Activated CD4-positive, alpha-beta T cell treated with anti-CD3 and anti-CD28 coated beads for 1 hour (primary cell): ENCODE results near the gene NIT1.

Experiments
- DNase-seq: peaks from one replicate; pipeline ENCODE4 v3.0.0-alpha.2; 2020

Gene NIT1

GRCh38 chr1:161158316-161159010 is 40.6 kb downstream of the NIT1 start:
- no peak for DNase-seq

DNA sequence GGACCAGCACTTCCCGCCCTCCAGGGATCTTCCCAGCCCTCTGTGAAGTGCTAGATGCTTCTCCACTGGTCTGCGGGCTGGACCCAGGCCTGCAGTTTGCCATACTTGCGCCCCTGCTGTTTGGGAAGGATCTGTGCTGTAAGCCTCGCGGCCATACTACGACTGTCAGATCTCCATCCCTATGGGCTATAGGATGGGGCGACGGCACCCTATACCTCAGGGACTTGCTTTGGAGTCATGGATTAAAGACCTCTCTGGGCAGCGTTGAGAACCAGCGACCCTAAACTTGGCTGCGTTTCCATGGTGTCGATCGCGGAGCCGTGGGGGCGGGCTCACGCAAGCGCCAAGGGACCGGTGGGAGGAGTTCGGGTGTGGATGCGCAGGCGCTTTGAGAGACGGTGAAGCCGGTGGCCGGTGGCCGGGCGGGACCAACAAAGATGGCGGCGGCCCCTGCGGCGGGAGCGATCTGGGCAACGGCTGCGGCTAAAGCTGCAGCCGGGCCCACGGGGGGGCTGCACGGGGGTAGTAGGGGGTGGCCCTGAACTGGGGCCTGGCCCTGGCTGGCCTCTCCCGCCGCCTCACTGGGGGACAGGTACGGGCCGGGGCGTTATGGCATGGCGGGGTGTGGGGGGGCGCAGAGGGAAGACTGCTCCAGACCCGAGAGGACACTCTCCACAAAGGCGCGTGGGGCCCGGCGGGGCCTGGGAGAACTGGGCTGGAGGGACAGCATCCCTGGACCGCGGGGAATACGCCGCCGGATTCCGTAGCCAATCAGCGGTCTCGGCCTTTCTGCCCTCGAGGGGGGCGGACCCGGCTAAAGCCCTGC is 41.4 kb downstream of the NIT1 start, which contains the start of gene USP21:
USP21 (plus strand) TSS at position 414 of the 826 bp plus-strand sequence. CDS start 1,141 bp downstream, outside the sequence.
- DNase-seq: peak; percentile 86

DNA sequence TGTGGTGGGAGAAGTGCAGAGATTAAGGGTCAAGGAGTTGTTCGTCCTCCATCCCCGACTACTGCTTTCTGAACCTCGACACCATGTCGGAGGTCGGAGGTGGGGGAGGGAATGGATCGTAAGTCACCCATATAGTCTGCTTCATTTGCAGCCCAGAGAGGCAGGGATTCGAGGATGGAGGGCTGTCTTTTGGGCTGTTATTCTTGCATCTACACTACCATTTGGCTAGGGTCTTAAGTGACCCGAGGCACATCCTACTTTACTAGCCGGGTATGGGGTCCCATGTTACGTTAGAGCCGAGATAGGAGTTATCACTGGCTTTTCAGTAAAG is 42.0 kb downstream of the NIT1 start:
- DNase-seq: no peak

GRCh38 chr1:161160671-161161145 is 42.8 kb downstream of the NIT1 start:
- no peak for DNase-seq

GRCh38 chr1:161161652-161162051 is 43.7 kb downstream of the NIT1 start:
- DNase-seq: no peak

DNA sequence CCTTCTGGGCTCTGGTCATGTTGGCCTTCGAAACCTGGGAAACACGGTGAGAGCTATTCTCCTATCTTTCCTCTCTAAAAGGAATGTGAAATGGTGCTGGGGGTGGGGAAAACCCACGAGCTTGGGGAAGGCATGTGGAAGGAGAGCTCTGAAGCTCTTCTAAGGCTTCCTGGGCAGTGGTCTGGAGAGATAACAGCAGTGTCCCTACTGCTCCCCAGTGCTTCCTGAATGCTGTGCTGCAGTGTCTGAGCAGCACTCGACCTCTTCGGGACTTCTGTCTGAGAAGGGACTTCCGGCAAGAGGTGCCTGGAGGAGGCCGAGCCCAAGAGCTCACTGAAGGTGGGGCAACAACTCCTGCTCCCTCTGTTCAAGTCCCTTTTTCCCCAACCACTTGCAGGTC is 44.1 kb downstream of the NIT1 start:
- DNase-seq: no peak

GRCh38 chr1:161162806-161163205 is 44.9 kb downstream of the NIT1 start:
- no peak for DNase-seq

DNA sequence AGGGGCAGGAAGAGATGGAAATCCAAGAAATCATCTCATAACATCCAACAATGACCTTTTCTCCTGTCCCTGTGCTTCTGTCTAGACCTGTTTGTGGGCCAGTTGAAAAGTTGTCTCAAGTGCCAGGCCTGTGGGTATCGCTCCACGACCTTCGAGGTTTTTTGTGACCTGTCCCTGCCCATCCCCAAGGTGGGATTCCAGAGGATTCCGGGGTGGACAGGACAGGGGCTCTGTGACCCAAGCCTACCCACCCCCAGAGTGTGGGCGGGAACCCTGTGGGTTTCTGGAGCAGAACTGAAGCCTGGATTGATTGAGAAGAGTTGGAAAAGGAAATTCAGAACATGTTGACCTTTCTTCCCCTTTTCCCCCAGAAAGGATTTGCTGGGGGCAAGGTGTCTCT is 45.9 kb downstream of the NIT1 start:
- no peak for DNase-seq

GRCh38 chr1:161164901-161165610 is 47.2 kb downstream of the NIT1 start:
- DNase-seq: no peak

DNA sequence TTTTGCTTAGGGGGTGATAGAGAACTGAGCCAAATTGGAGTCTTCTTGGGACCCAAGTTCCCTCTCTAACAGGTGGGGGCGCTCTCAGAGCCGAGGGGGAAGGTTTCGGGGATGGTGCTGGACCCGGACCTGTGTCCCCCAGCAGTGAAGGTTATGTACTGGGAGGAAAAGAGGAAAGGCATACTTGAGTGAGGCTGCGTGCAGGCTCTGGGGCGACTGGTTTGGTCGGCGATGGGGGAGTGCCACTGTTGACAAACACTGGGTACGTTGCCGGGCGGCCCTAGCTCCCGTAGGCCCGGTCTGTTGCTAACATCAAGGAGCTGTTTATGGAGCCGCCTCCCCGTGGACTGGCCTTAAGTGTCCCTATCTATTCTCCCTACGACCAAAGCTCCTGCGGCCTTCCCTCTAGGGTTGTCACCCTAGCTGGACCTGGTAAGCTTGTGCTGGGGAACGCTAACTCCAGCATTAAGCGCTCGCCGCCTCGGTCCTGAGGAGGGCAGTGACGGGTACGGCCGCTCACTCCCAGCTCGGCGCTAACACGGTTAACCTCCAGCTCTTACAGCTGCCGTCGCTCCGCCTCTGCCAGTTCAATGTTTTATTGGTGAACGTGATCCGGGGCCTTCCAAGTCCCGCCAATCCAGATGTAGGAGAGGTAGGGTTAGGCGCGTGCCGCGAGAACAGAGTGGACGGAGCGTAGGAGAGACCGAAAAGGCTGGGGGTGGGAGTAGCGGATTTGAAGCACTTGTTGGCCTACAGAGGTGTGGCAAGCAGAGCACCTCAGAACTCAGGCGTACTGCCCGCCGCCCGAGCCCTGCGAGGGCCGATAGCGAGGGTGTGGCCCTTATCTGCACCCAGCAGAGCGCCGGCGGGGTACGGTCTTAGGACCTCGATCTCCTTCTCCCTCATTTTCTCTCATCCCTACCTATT is 48.1 kb downstream of the NIT1 start, which contains the start of gene PPOX:
PPOX (plus strand) TSS at position 685 of the 927 bp plus-strand sequence. CDS start 422 bp downstream, outside the sequence.
- peak; percentile 84 for DNase-seq

GRCh38 chr1:161166669-161167548 is 49.0 kb downstream of the NIT1 start:
- no peak for DNase-seq

DNA sequence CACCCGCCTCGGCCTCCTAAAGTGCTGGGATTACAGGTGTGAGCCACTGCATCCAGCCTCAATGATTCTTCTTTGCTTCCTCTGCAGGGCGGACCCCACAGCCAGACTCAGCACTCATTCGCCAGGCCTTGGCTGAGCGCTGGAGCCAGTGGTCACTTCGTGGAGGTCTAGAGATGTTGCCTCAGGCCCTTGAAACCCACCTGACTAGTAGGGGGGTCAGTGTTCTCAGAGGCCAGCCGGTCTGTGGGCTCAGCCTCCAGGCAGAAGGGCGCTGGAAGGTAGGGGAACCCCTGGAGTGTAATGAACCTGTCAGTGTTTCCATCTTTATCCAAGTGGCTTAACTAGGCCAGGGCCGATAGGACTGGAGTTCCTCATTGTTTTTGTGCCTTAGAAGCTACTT is 51.0 kb downstream of the NIT1 start:
- no peak for DNase-seq
